ENCODE results near the gene LSAMP.
A peak's percentile ranks its signal among the peaks of the same experiment; 100 is the strongest.
"Not testable (repeated sequence)": the region's sequence is repeated elsewhere in the genome, so short reads cannot be mapped to it uniquely, and the experiment has no call there.

The LSAMP gene

GRCh38 chr3:116087426-116087825 lies 357.9 kb downstream of the LSAMP start:
- no peak for DNase-seq

GRCh38 chr3:116084999-116085791 lies 360.1 kb downstream of the LSAMP start:
- DNase-seq, result no peak

- no peak for DNase-seq
These were observed 361.6 kb downstream of the LSAMP start for GRCh38 chr3:116083683-116084082.

- DNase-seq, result no peak
These were observed 366.7 kb downstream of the LSAMP start for GRCh38 chr3:116078561-116078960.

- no peak for DNase-seq
These were observed 367.7 kb downstream of the LSAMP start for GRCh38 chr3:116077557-116077956.

GRCh38 chr3:116077059-116077458 lies 368.2 kb downstream of the LSAMP start:
- no peak for DNase-seq

GRCh38 chr3:116070516-116071278 lies 374.6 kb downstream of the LSAMP start:
- not testable (repeated sequence) for DNase-seq

GRCh38 chr3:116070061-116070460 lies 375.2 kb downstream of the LSAMP start:
- no peak for DNase-seq

- DNase-seq, result no peak
These were observed 376.3 kb downstream of the LSAMP start for GRCh38 chr3:116069024-116069423.

GRCh38 chr3:116067326-116067725 lies 378.0 kb downstream of the LSAMP start:
- no peak for DNase-seq

- no peak for DNase-seq
These were observed 379.8 kb downstream of the LSAMP start for GRCh38 chr3:116065501-116065900.

- DNase-seq, result no peak
These were observed 380.6 kb downstream of the LSAMP start for GRCh38 chr3:116064646-116065045.

GRCh38 chr3:116059421-116060096 lies 385.7 kb downstream of the LSAMP start:
- peak; percentile 3 for DNase-seq

- no peak for DNase-seq
These were observed 386.4 kb downstream of the LSAMP start for GRCh38 chr3:116058844-116059243.

GRCh38 chr3:116057400-116058006 lies 387.8 kb downstream of the LSAMP start:
- no peak for DNase-seq

GRCh38 chr3:116056280-116056679 lies 389.0 kb downstream of the LSAMP start:
- no peak for DNase-seq

GRCh38 chr3:116053017-116053416 lies 392.3 kb downstream of the LSAMP start:
- no peak for DNase-seq

- DNase-seq, result no peak
These were observed 392.7 kb downstream of the LSAMP start for GRCh38 chr3:116052602-116053001.

- DNase-seq, result no peak
These were observed 393.7 kb downstream of the LSAMP start for GRCh38 chr3:116051586-116051985.

- DNase-seq, result no peak
These were observed 394.2 kb downstream of the LSAMP start for GRCh38 chr3:116051040-116051439.

GRCh38 chr3:116050311-116050915 lies 394.9 kb downstream of the LSAMP start:
- no peak for DNase-seq

- DNase-seq, result no peak
These were observed 396.3 kb downstream of the LSAMP start for GRCh38 chr3:116048991-116049390.

- DNase-seq, result no peak
These were observed 398.9 kb downstream of the LSAMP start for GRCh38 chr3:116046350-116046749.

Data from amniotic stem cell (primary cell).